Loucy (cell line): ENCODE data around the gene SYNGR4.

Source experiments
- CTCF ChIP-seq: fragments of 200-600 bp; sonication (generic); conservative IDR thresholded peaks from 2 replicates; pipeline ENCODE4 v1.5.1; 2014; ENCODE audit warnings: mild to moderate bottlenecking, antibody characterized with exemption, low read length
- EZH2phosphoT487 ChIP-seq: fragments of 200-600 bp; IDR thresholded peaks from 2 replicates; pipeline ENCODE4 v1.6.1; 2018; ENCODE audit warnings: antibody characterized with exemption, mild to moderate bottlenecking, moderate library complexity, borderline replicate concordance

- no peak for TF ChIP-seq CTCF
- TF ChIP-seq EZH2phosphoT487: no peak
These were observed 48.5 kb upstream of the SYNGR4 start for GRCh38 chr19:48315712-48316111.
